Lung (tissue), 12 donors: ENCODE results near the gene TNC. TPM values are rescaled to one million over a fixed set of nuclear protein-coding genes. Genes with fewer than 3 reads are reported as not detected.

Source experiments
- ATAC-seq: fragments of 200-7000 bp; cut with Tn5 transposase; one replicate; pipeline ENCODE4 v1.9.1; 2020; ENCODE audit warnings: moderate number of reproducible peaks; ENCODE audit not compliant: insufficient read depth, low FRiP score
- DNase-seq, 3 donors: peaks; one replicate each; pipeline ENCODE4 v3.0.0-alpha.2; 2013 to 2017
- H3K27ac ChIP-seq, 2 donors: one replicate each; pipeline ENCODE4 v1.5.1; 2013; ENCODE audit warnings: mild to moderate bottlenecking in 2 of 2, moderate library complexity in 2 of 2, control low read depth in 1 of 2, inconsistent platforms in 1 of 2, low read depth in 1 of 2, low read length in 1 of 2
- H3K27me3 ChIP-seq, 3 donors: one replicate each; pipeline ENCODE4 v1.5.1; 2013; ENCODE audit warnings: low read length in 2 of 3; ENCODE audit not compliant: control insufficient read depth in 3 of 3, insufficient read depth in 3 of 3
- H3K36me3 ChIP-seq, 4 donors: one replicate each; pipeline ENCODE4 v1.5.1; 2013; ENCODE audit warnings: low read length in 4 of 4, mild to moderate bottlenecking in 1 of 4, moderate library complexity in 1 of 4; ENCODE audit not compliant: control insufficient read depth in 4 of 4, insufficient read depth in 4 of 4
- H3K4me1 ChIP-seq, 5 donors: one replicate each; pipeline ENCODE4 v1.5.1; 2013; ENCODE audit warnings: low read length in 5 of 5, mild to moderate bottlenecking in 2 of 5, moderate library complexity in 1 of 5; ENCODE audit not compliant: control insufficient read depth in 5 of 5, insufficient read depth in 5 of 5
- H3K4me3 ChIP-seq: one replicate; pipeline ENCODE4 v1.5.1; 2013; ENCODE audit warnings: mild to moderate bottlenecking, control low read depth, moderate library complexity
- H3K9ac ChIP-seq, 2 donors: one replicate each; pipeline ENCODE4 v1.5.1; 2013; ENCODE audit warnings: low read length in 2 of 2, control low read depth in 1 of 2; ENCODE audit not compliant: insufficient read depth in 1 of 2
- H3K9me3 ChIP-seq, 4 donors: one replicate each; pipeline ENCODE4 v1.5.1; 2013; ENCODE audit warnings: low read length in 3 of 4, mild to moderate bottlenecking in 1 of 4, moderate library complexity in 1 of 4; ENCODE audit not compliant: control insufficient read depth in 4 of 4, insufficient read depth in 3 of 4
- CTCF ChIP-seq: IDR thresholded peaks from 2 replicates; pipeline ENCODE4 v1.5.1; 2012; ENCODE audit warnings: mild to moderate bottlenecking; ENCODE audit errors: control extremely low read depth, extremely low read depth
- WGBS, 2 donors: extraction: QIAGEN DNeasy Blood & Tissue Kit; methylation state at CpG; one replicate each; pipeline ENCODE4 v1.1.7; 2013; 5-methylcytosine and 5-hydroxymethylcytosine counted together
- polyA plus RNA-seq, 2 donors: library from polyadenylated mRNA; stranded (reverse); fragments of 200-250 nt; gene quantifications; one replicate each; pipeline ENCODE4 v1.2.1, GENCODE V29; 2013
- total RNA-seq, 2 donors: library from RNA; depleted of rRNA in 1 of 2; stranded (reverse); fragments of >200 nt in 1 of 2; gene quantifications; one replicate each; pipeline ENCODE4 v1.2.1, GENCODE V29; 2014 to 2021
- donor health status: control.
- donor health status: control.
- donor health status: Bipolar disorder and iron deficiency.
- donor health status: healthy.
- donor health status: DM: yes; HTN: yes; CAD: no.

TNC gene
- total and polyA plus RNA-seq, 4 donors = 3.9 to 242 (median 80.5) TPM

DNA sequence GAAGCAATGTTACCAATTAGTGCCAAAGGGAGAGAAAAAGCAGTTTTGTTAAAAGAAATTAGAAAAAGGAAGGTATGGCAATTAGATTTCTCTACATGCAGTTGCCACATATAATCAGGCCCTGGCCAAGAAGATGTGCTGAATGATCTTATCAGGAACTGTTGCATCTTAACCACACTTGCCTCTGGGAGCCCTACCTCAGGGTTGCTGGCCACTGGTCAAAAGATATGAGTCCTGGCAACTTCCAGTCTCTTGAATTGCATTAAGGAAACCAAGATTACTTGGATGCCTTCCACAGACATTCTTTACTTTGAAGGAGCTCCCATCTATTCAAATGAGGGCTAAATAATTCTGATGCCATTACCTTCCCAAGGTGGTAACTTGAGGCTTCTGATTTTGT, 60.4 kb downstream of the TNC start:
- Histone ChIP-seq H3K4me1 (no peaks in the 10 kb centered on the region), H3K9ac (no peak overlapping the region), H3K4me3 (no peak overlapping the region), H3K9me3 (peaks cover 0 to 2% (median 0%) of the 10 kb centered on the region in 4 donors), H3K36me3 (no peaks in the 10 kb centered on the region), H3K27me3 (no peaks in the 10 kb centered on the region), H3K27ac (no peak overlapping the region)
- TF ChIP-seq CTCF = no peak
- DNase-seq = no peak
- ATAC-seq = no peak

- no peak for TF ChIP-seq CTCF
- DNase-seq = peak in 1 of 3 donors; percentile 46
- peaks cover 0 to 22% (median 0%) of the 10 kb centered on the region in 5 donors for H3K4me1 ChIP-seq
- H3K27ac ChIP-seq = no peak overlapping the region
- no peak for ATAC-seq
- no peaks in the 10 kb centered on the region for H3K9me3 ChIP-seq
- WGBS, 2 donors = 76 to 86% methylated on average over 5 of the region's 5 CpGs
- H3K27me3 ChIP-seq = no peaks in the 10 kb centered on the region
- H3K4me3 ChIP-seq = no peak overlapping the region
- H3K9ac ChIP-seq = no peak overlapping the region
- no peaks in the 10 kb centered on the region for H3K36me3 ChIP-seq
These were observed 67.9 kb downstream of the TNC start for GRCh38 chr9:115050002-115050490.

GRCh38 chr9:115046824-115047223, 71.1 kb downstream of the TNC start:
- peaks cover 0 to 39% (median 0%) of the 10 kb centered on the region in 5 donors for H3K4me1 ChIP-seq
- H3K9ac ChIP-seq = no peak overlapping the region
- H3K4me3 ChIP-seq = no peak overlapping the region
- 63% methylated on average over 1 of the region's 1 CpG for WGBS, 2 donors
- no peaks in the 10 kb centered on the region for H3K36me3 ChIP-seq
- H3K9me3 ChIP-seq = no peaks in the 10 kb centered on the region
- ATAC-seq (no peak), DNase-seq (peak; percentile 80 to 94 (median 94))
- no peaks in the 10 kb centered on the region for H3K27me3 ChIP-seq
- TF ChIP-seq CTCF = no peak
- H3K27ac ChIP-seq = no peak overlapping the region

- Histone ChIP-seq H3K4me3 (no peak overlapping the region), H3K27me3 (no peaks in the 10 kb centered on the region), H3K9me3 (no peaks in the 10 kb centered on the region), H3K27ac (no peak overlapping the region), H3K9ac (no peak overlapping the region), H3K36me3 (no peaks in the 10 kb centered on the region), H3K4me1 (peaks cover 0 to 39% (median 0%) of the 10 kb centered on the region in 5 donors)
- DNase-seq (no peak), ATAC-seq (no peak)
- WGBS, 2 donors = 92 to 94% methylated on average over 6 of the region's 6 CpGs
- no peak for TF ChIP-seq CTCF
These were observed 71.8 kb downstream of the TNC start for GRCh38 chr9:115046199-115046598.
